K562 (cell line): ENCODE measurements around the gene LSM11. TPM values are rescaled to one million over a fixed set of nuclear protein-coding genes. Genes with fewer than 3 reads are reported as not detected.

Experiments used
- ATAC-seq: fragments of 200-7000 bp; cut with Tn5 transposase; 3 replicates; pipeline ENCODE4 v1.9.1; 2020; ENCODE audit warnings: moderate library complexity
- BruUV-seq: library from RNA; stranded (reverse); fragments of 400-500 nt; replicated peaks from 2 replicates; lab custom pipeline; 2021; lab: Mats Ljungman, UMichigan
- CTCF ChIA-PET: fragments of 300-600 bp; formaldehyde crosslinking; extraction: SDS; loops from one replicate; lab custom pipeline; 2021; ENCODE audit warnings: low intra/inter-chr PET ratio; lab: Yijun Ruan, JAX
- POLR2A ChIA-PET: fragments of 300-600, 350-650 bp; sonication (Branson Sonifier 250); formaldehyde crosslinking; extraction: SDS; loops from one replicate; lab custom pipeline; 2021; ENCODE audit warnings: antibody characterized with exemption, inconsistent platforms; lab: Yijun Ruan, JAX
- DNase-seq, 4 experiments: peaks; one replicate each; pipeline versions ENCODE4 v3.0.0 to v3.0.0-alpha.2; 2011 to 2018; ENCODE audit warnings: low spot score in 3 of 4, mixed read lengths in 3 of 4; ENCODE audit errors: extremely low read depth in 1 of 4
- FAIRE-seq: peaks from 2 replicates; lab custom pipeline; 2011; peaks lifted over from hg19 to GRCh38; lab: Jason Lieb, UNC
- H2AFZ ChIP-seq: 2 replicates; pipeline ENCODE4 v1.6.0; 2011; ENCODE audit warnings: low read depth, low read length, control low read depth, inconsistent platforms
- H3K27ac ChIP-seq: fragments of 200-600 bp; 3 replicates; pipeline ENCODE4 v1.8.0; 2011; ENCODE audit warnings: low read depth, mild to moderate bottlenecking, control low read depth, inconsistent platforms, low read length, moderate library complexity, mixed read lengths; ENCODE audit errors: extremely low read depth
- H3K27me3 ChIP-seq, 2 experiments: fragments of 300-600 bp in 1 of 2; 2 replicates in 1 of 2; 3 replicates in 1 of 2; pipeline versions ENCODE4 v1.6.0 to v1.8.0; 2011; ENCODE audit warnings: inconsistent platforms in 2 of 2, low read length in 2 of 2, mild to moderate bottlenecking in 1 of 2, mixed read lengths in 1 of 2, moderate library complexity in 1 of 2; ENCODE audit not compliant: control insufficient read depth in 2 of 2, insufficient read depth in 2 of 2
- H3K36me3 ChIP-seq: fragments of 300-600 bp; 3 replicates; pipeline ENCODE4 v1.8.0; 2011; ENCODE audit warnings: mild to moderate bottlenecking, low read length, inconsistent platforms; ENCODE audit not compliant: control insufficient read depth, insufficient read depth
- H3K4me1 ChIP-seq, 2 experiments: fragments of 200-600 bp in 1 of 2; replicated peaks in 1 of 2; 2 replicates in 1 of 2; 3 replicates in 1 of 2; pipeline versions ENCODE4 v1.5.1 to v1.8.0; 2011; ENCODE audit warnings: inconsistent platforms in 2 of 2, low read length in 2 of 2, mild to moderate bottlenecking in 1 of 2, mixed read lengths in 1 of 2, moderate library complexity in 1 of 2; ENCODE audit not compliant: control insufficient read depth in 2 of 2, insufficient read depth in 2 of 2
- H3K4me2 ChIP-seq: 2 replicates; pipeline ENCODE4 v1.6.1; 2011; ENCODE audit warnings: low read length, control low read depth, inconsistent platforms, mixed read lengths; ENCODE audit not compliant: insufficient read depth
- H3K4me3 ChIP-seq: fragments of 200-600 bp; sonication (generic), shearing (Covaris generic); 2 replicates; pipeline ENCODE4 v1.5.1; 2016; ENCODE audit warnings: control low read depth, inconsistent platforms
- H3K79me2 ChIP-seq: fragments of 200-600 bp; 3 replicates; pipeline ENCODE4 v1.8.0; 2011; ENCODE audit warnings: low read length, inconsistent platforms; ENCODE audit not compliant: control insufficient read depth, insufficient read depth
- H3K9ac ChIP-seq, 2 experiments: 2 replicates each; pipeline versions ENCODE4 v1.6.0 to v1.6.1; 2011; ENCODE audit warnings: low read depth in 2 of 2, low read length in 2 of 2, control low read depth in 1 of 2, inconsistent platforms in 1 of 2, mild to moderate bottlenecking in 1 of 2, mixed read lengths in 1 of 2; ENCODE audit not compliant: insufficient read depth in 1 of 2
- H3K9me1 ChIP-seq: one replicate; pipeline ENCODE4 v1.6.0; 2011; ENCODE audit warnings: inconsistent platforms, mild to moderate bottlenecking, low read length, moderate library complexity; ENCODE audit not compliant: control insufficient read depth, insufficient read depth
- H3K9me3 ChIP-seq: replicated peaks from 2 replicates; pipeline ENCODE4 v1.5.1; 2011; ENCODE audit warnings: low read depth, low read length, inconsistent platforms; ENCODE audit not compliant: control insufficient read depth, insufficient read depth
- H4K20me1 ChIP-seq: replicated peaks from 2 replicates; pipeline ENCODE4 v1.6.1; 2011; ENCODE audit warnings: low read length, inconsistent platforms, mixed read lengths; ENCODE audit not compliant: control insufficient read depth, insufficient read depth
- ARID3A ChIP-seq: IDR thresholded peaks from 2 replicates; pipeline ENCODE4 v1.6.1; 2012; ENCODE audit warnings: low read depth, low read length, improper control_type of control experiment, borderline replicate concordance
- BMI1 ChIP-seq: fragments of 150-350 bp; IDR thresholded peaks from 2 replicates; pipeline ENCODE4 v1.6.1; 2014; ENCODE audit warnings: low read length
- CTBP1 ChIP-seq: fragments of 450-650 bp; IDR thresholded peaks from 2 replicates; pipeline ENCODE4 v1.6.1; 2016; ENCODE audit warnings: borderline replicate concordance
- DIDO1 ChIP-seq: fragments of 450-650 bp; IDR thresholded peaks from 2 replicates; pipeline ENCODE4 v1.6.1; 2016; ENCODE audit warnings: low read depth, missing biosample characterization, missing genetic modification characterization
- GATA2 ChIP-seq: sonication (generic); formaldehyde crosslinking; IDR thresholded peaks from 2 replicates; pipeline ENCODE4 v1.4.0; 2020; ENCODE audit warnings: mild to moderate bottlenecking, missing genetic modification reagents
- HBP1 ChIP-seq: fragments of 450-650 bp; formaldehyde crosslinking; IDR thresholded peaks from 2 replicates; pipeline ENCODE4 v1.4.0; 2022; ENCODE audit warnings: missing genetic modification characterization
- KAT8 ChIP-seq: fragments of 450-650 bp; IDR thresholded peaks from 2 replicates; pipeline ENCODE4 v1.6.1; 2016; ENCODE audit warnings: low read depth, mild to moderate bottlenecking
- NCOA4 ChIP-seq: fragments of 450-650 bp; IDR thresholded peaks from 2 replicates; pipeline ENCODE4 v1.6.1; 2018; ENCODE audit warnings: mild to moderate bottlenecking; ENCODE audit not compliant: partially characterized antibody
- NCOA6 ChIP-seq: fragments of 450-650 bp; IDR thresholded peaks from 2 replicates; pipeline ENCODE4 v1.6.1; 2017; ENCODE audit warnings: mild to moderate bottlenecking
- POLR2H ChIP-seq: IDR thresholded peaks from 2 replicates; pipeline ENCODE4 v1.6.1; 2016; ENCODE audit warnings: missing genetic modification characterization, low read depth, mild to moderate bottlenecking, control low read depth, missing compliant biosample characterization, moderate library complexity
- SRSF7 ChIP-seq: fragments of 200-400 bp; formaldehyde crosslinking; optimal IDR thresholded peaks from 2 replicates; pipeline ENCODE3; 2017; ENCODE audit warnings: mild to moderate bottlenecking, low read depth, low read length
- TCF15 ChIP-seq: fragments of 250-450 bp; sonication (Bioruptor Pico); IDR thresholded peaks from 2 replicates; pipeline ENCODE4 v1.8.0; 2022; ENCODE audit warnings: moderate library complexity, mild to moderate bottlenecking, inconsistent platforms
- ZBTB49 ChIP-seq: sonication (generic); formaldehyde crosslinking; IDR thresholded peaks from 2 replicates; pipeline ENCODE4 v1.8.0; 2022; ENCODE audit warnings: missing genetic modification reagents, mild to moderate bottlenecking, borderline replicate concordance
- ZNF143 ChIP-seq: sonication (generic); formaldehyde crosslinking; IDR thresholded peaks from 2 replicates; pipeline ENCODE4 v1.9.0; 2022; ENCODE audit warnings: mild to moderate bottlenecking, missing genetic modification reagents
- ZNF184 ChIP-seq: sonication (generic); formaldehyde crosslinking; IDR thresholded peaks from 2 replicates; pipeline ENCODE4 v1.5.0; 2020; ENCODE audit warnings: missing genetic modification reagents
- ZNF696 ChIP-seq: fragments of 250-450 bp; sonication (Bioruptor Pico); conservative IDR thresholded peaks from 2 replicates; pipeline ENCODE4 v1.4.0; 2020; ENCODE audit warnings: mild to moderate bottlenecking, moderate library complexity
- WGBS: fragments of 100-300 bp; shearing (Covaris generic); methylation state at CpG from one replicate; pipeline ENCODE4 v1.1.6; 2016; ENCODE audit warnings: low coverage, mixed read lengths; ENCODE audit not compliant: insufficient coverage; ENCODE audit errors: missing lambda C conversion rate; 5-methylcytosine and 5-hydroxymethylcytosine counted together
- in situ Hi-C: fragments of 300-500 bp; cut with MboI; formaldehyde crosslinking; loops from 4 replicates; pipeline ENCODE4 v1.15.0; 2018; ENCODE audit warnings: inconsistent platforms, mixed read lengths
- intact Hi-C: fragments of 100-400 bp; cut with micrococcal nuclease; formaldehyde crosslinking; loops from 2 replicates; pipeline ENCODE4 v1.14.2; 2022
- polyA plus RNA-seq, 8 experiments: library from polyadenylated mRNA; depleted of rRNA in 4 of 8; stranded (reverse) in 5 of 8; unstranded in 3 of 8; fragments of >200 nt; fragmentation: Nextera tagmentation in 2 of 8; fragmentation: Illumina TruSeq in 1 of 8; extraction: Ambion mirVana in 2 of 8; extraction: Trizol in 1 of 8; gene quantifications; 2 replicates each; pipeline versions ENCODE4 v1.2.1 to v1.2.3, GENCODE V29; 2011 to 2014; ENCODE audit warnings: inconsistent platforms in 1 of 8, missing spikeins in 1 of 8
- total RNA-seq, 7 experiments: library from RNA; depleted of rRNA in 6 of 7; stranded (reverse); fragments of >200 nt in 6 of 7; fragmentation: Illumina TruSeq in 2 of 7; extraction: Trizol in 2 of 7; gene quantifications; 2 replicates each; pipeline versions ENCODE4 v1.2.1 to v1.2.3, GENCODE V29; 2011 to 2021; ENCODE audit warnings: low replicate concordance in 1 of 7

The LSM11 gene
- total and polyA plus RNA-seq, 9 of the 15 experiments (the other 6 are each of a cell fraction or from before 2014, with no cell fraction given) = 1.8 to 9.4 (median 4.7) TPM

GRCh38 chr5:157734436-157734835 is 9.1 kb upstream of the LSM11 start:
- Histone ChIP-seq H3K36me3 (peaks cover 50% of the 10 kb centered on the region; the same call in 2 of the 3 replicates), H3K4me2 (no peak overlapping the region), H3K9me1 (no peaks in the 10 kb centered on the region), H3K27me3 (no peaks in the 10 kb centered on the region), H3K9me3 (no peaks in the 10 kb centered on the region), H2AFZ (no peak overlapping the region), H4K20me1 (no peaks in the 10 kb centered on the region), H3K27ac (no peak overlapping the region; the same call in 2 of the 3 replicates), H3K4me1 (peaks cover 5 to 13% of the 10 kb centered on the region in 2 experiments; a peak in 4 of 5 replicates), H3K4me3 (no peak overlapping the region), H3K9ac (no peak overlapping the region), H3K79me2 (no peaks in the 10 kb centered on the region; the same call in 2 of the 3 replicates)
- DNase-seq = no peak
- FAIRE-seq = no peak
- BruUV-seq = no TSS peak
- WGBS = 72% methylated on average over 7 of the region's 7 CpGs
- TF ChIP-seq NCOA4 = no peak
- no peak for TF ChIP-seq ZNF143 (CRISPR knock-in tag)
- TF ChIP-seq KAT8 = no peak
- no peak for TF ChIP-seq SRSF7
- no peak for TF ChIP-seq ZNF184 (CRISPR knock-in tag)
- no peak for TF ChIP-seq ZNF696 (CRISPR knock-in tag)
- no peak for TF ChIP-seq POLR2H (tag)
- TF ChIP-seq NCOA6 = no peak
- TF ChIP-seq GATA2 = no peak
- no peak for TF ChIP-seq ZBTB49 (CRISPR knock-in tag)
- TF ChIP-seq BMI1 = no peak
- TF ChIP-seq CTBP1 = no peak
- no peak for TF ChIP-seq ARID3A
- TF ChIP-seq DIDO1 (tag) = no peak
- TF ChIP-seq TCF15 (CRISPR knock-in tag) = no peak
- TF ChIP-seq HBP1 (CRISPR knock-in tag) = no peak
- intact Hi-C loops (no loop called here), in situ Hi-C loops (loop anchor here (10.0 kb wide), 1 partner anchor 390 kb away; a partner anchor contains a TSS)
- ATAC-seq = no peak
- ChIA-PET POLR2A (no interaction called here), CTCF (no interaction called here)
